H9 (cell line): Measurements from ENCODE around the gene NOX5. TPM values are rescaled to one million over a fixed set of nuclear protein-coding genes. Genes with fewer than 3 reads are reported as not detected.
"Not testable (repeated sequence)": the region's sequence is repeated elsewhere in the genome, so short reads cannot be mapped to it uniquely, and the experiment has no call there.

Experiments used
- DNase-seq: peaks from one replicate; pipeline ENCODE4 v3.0.0-alpha.2; 2017
- H2AFZ ChIP-seq: one replicate; pipeline ENCODE4 v1.6.1; 2013; ENCODE audit warnings: mild to moderate bottlenecking, low read length, control low read depth, moderate library complexity
- H2AK5ac ChIP-seq: 2 replicates; pipeline ENCODE4 v1.6.1; 2013; ENCODE audit warnings: low read length, control low read depth, mixed read lengths; ENCODE audit not compliant: insufficient read length
- H2BK120ac ChIP-seq: one replicate; pipeline ENCODE4 v1.6.1; 2013; ENCODE audit warnings: low read depth, mild to moderate bottlenecking, low read length, control low read depth, inconsistent platforms; ENCODE audit not compliant: poor library complexity, severe bottlenecking
- H2BK12ac ChIP-seq: 2 replicates; pipeline ENCODE4 v1.6.1; 2013; ENCODE audit warnings: low read length, control low read depth, mixed read lengths, low read depth; ENCODE audit not compliant: insufficient read length
- H2BK15ac ChIP-seq: 2 replicates; pipeline ENCODE4 v1.6.1; 2013; ENCODE audit warnings: low read depth, low read length, control low read depth
- H2BK20ac ChIP-seq: one replicate; pipeline ENCODE4 v1.6.1; 2013; ENCODE audit warnings: low read depth, mild to moderate bottlenecking, low read length, control low read depth, inconsistent platforms; ENCODE audit not compliant: poor library complexity, severe bottlenecking
- H2BK5ac ChIP-seq: 2 replicates; pipeline ENCODE4 v1.6.1; 2013; ENCODE audit warnings: low read length, control low read depth, mixed read lengths; ENCODE audit not compliant: insufficient read length
- H3K14ac ChIP-seq: 2 replicates; pipeline ENCODE4 v1.6.1; 2013; ENCODE audit warnings: low read length, control low read depth; ENCODE audit not compliant: insufficient read depth
- H3K18ac ChIP-seq: 2 replicates; pipeline ENCODE4 v1.6.1; 2013; ENCODE audit warnings: low read depth, mild to moderate bottlenecking, mixed read lengths, low read length, control low read depth; ENCODE audit not compliant: insufficient read length
- H3K23ac ChIP-seq: 2 replicates; pipeline ENCODE4 v1.6.1; 2013; ENCODE audit warnings: low read length, control low read depth, mixed read lengths, low read depth; ENCODE audit not compliant: insufficient read length
- H3K23me2 ChIP-seq: 2 replicates; pipeline ENCODE4 v1.6.1; 2013; ENCODE audit warnings: low read depth, mild to moderate bottlenecking, mixed read lengths, low read length, control low read depth; ENCODE audit not compliant: insufficient read length, poor library complexity, severe bottlenecking
- H3K27ac ChIP-seq: 2 replicates; pipeline ENCODE4 v1.5.1; 2013; ENCODE audit warnings: low read length, control low read depth, mixed read lengths, low read depth; ENCODE audit not compliant: insufficient read length
- H3K27me3 ChIP-seq: 2 replicates; pipeline ENCODE4 v1.6.1; 2013; ENCODE audit warnings: low read length, control low read depth, inconsistent platforms; ENCODE audit not compliant: insufficient read depth
- H3K4ac ChIP-seq: 2 replicates; pipeline ENCODE4 v1.6.1; 2013; ENCODE audit warnings: low read depth, mild to moderate bottlenecking, control low read depth, inconsistent platforms, low read length, moderate library complexity
- H3K4me1 ChIP-seq: 2 replicates; pipeline ENCODE4 v1.6.1; 2013; ENCODE audit warnings: low read length, control low read depth, inconsistent platforms; ENCODE audit not compliant: insufficient read depth
- H3K4me2 ChIP-seq: 2 replicates; pipeline ENCODE4 v1.6.1; 2013; ENCODE audit warnings: low read length, control low read depth, mixed read lengths; ENCODE audit not compliant: insufficient read length, insufficient read depth
- H3K56ac ChIP-seq: 2 replicates; pipeline ENCODE4 v1.6.1; 2013; ENCODE audit warnings: low read depth, mild to moderate bottlenecking, mixed read lengths, low read length, control low read depth; ENCODE audit not compliant: insufficient read length
- H3K79me1 ChIP-seq: 2 replicates; pipeline ENCODE4 v1.6.1; 2013; ENCODE audit warnings: low read depth, mild to moderate bottlenecking, moderate library complexity, low read length, control low read depth, inconsistent platforms; ENCODE audit not compliant: insufficient read depth, poor library complexity, severe bottlenecking
- H3K79me2 ChIP-seq: 2 replicates; pipeline ENCODE4 v1.6.1; 2013; ENCODE audit warnings: low read length, control low read depth, inconsistent platforms; ENCODE audit not compliant: insufficient read depth
- H3K9ac ChIP-seq: 2 replicates; pipeline ENCODE4 v1.6.1; 2013; ENCODE audit warnings: low read length, control low read depth, mixed read lengths; ENCODE audit not compliant: insufficient read length; ENCODE audit errors: extremely low read depth
- H3K9me3 ChIP-seq: one replicate; pipeline ENCODE4 v1.6.1; 2013; ENCODE audit warnings: low read depth, low read length, inconsistent platforms; ENCODE audit not compliant: control insufficient read depth
- H3T11ph ChIP-seq: one replicate; pipeline ENCODE4 v1.6.1; 2013; ENCODE audit warnings: mild to moderate bottlenecking, low read length, control low read depth, inconsistent platforms
- H4K20me1 ChIP-seq: one replicate; pipeline ENCODE4 v1.6.1; 2013; ENCODE audit not compliant: control insufficient read depth, insufficient read length, insufficient read depth
- H4K5ac ChIP-seq: 2 replicates; pipeline ENCODE4 v1.6.1; 2013; ENCODE audit warnings: low read depth, mild to moderate bottlenecking, mixed read lengths, low read length, control low read depth; ENCODE audit not compliant: insufficient read length
- H4K8ac ChIP-seq: replicated peaks from 2 replicates; pipeline ENCODE4 v1.6.1; 2013; ENCODE audit warnings: low read length, control low read depth, mixed read lengths, low read depth; ENCODE audit not compliant: insufficient read length
- H4K91ac ChIP-seq: 2 replicates; pipeline ENCODE4 v1.6.1; 2013; ENCODE audit warnings: low read depth, mild to moderate bottlenecking, moderate library complexity, mixed read lengths, low read length, control low read depth; ENCODE audit not compliant: insufficient read length
- H3K27ac Mint-ChIP-seq, 3 experiments: 2 replicates in 2 of 3; 3 replicates in 1 of 3; pipeline ENCODE4 v1.8.0; 2020 to 2021; ENCODE audit warnings: mixed read lengths in 3 of 3, mild to moderate bottlenecking in 1 of 3, moderate library complexity in 1 of 3
- H3K27me3 Mint-ChIP-seq: 2 replicates; pipeline ENCODE4 v1.8.0; 2021; ENCODE audit warnings: low read depth, mild to moderate bottlenecking, moderate library complexity, mixed read lengths
- H3K36me3 Mint-ChIP-seq, 3 experiments: 2 replicates in 2 of 3; 3 replicates in 1 of 3; pipeline ENCODE4 v1.8.0; 2020 to 2021; ENCODE audit warnings: low read depth in 3 of 3, mixed read lengths in 3 of 3; ENCODE audit not compliant: insufficient read depth in 1 of 3
- H3K4me1 Mint-ChIP-seq, 2 experiments: 2 replicates each; pipeline ENCODE4 v1.8.0; 2020; ENCODE audit warnings: mixed read lengths in 2 of 2
- H3K4me3 Mint-ChIP-seq, 2 experiments: 2 replicates in 1 of 2; 3 replicates in 1 of 2; pipeline ENCODE4 v1.8.0; 2020 to 2021; ENCODE audit warnings: mild to moderate bottlenecking in 2 of 2, mixed read lengths in 2 of 2, moderate library complexity in 1 of 2
- H3K9me3 Mint-ChIP-seq, 2 experiments: 2 replicates in 1 of 2; 3 replicates in 1 of 2; pipeline ENCODE4 v1.8.0; 2020; ENCODE audit warnings: mild to moderate bottlenecking in 2 of 2, mixed read lengths in 2 of 2, moderate library complexity in 1 of 2
- CTCF ChIP-seq: fragments of 200-600 bp; sonication (generic); conservative IDR thresholded peaks from 3 replicates; pipeline ENCODE4 v1.8.0; 2021; ENCODE audit warnings: antibody characterized with exemption, mild to moderate bottlenecking
- WGBS: extraction: QIAGEN DNeasy Blood & Tissue Kit; methylation state at CpG from one replicate; pipeline ENCODE4 v1.1.7; 2013; ENCODE audit warnings: missing lambda C conversion rate, low lambda C conversion rate, mixed read lengths; ENCODE audit not compliant: insufficient read length; ENCODE audit errors: extremely low coverage; 5-methylcytosine and 5-hydroxymethylcytosine counted together
- total RNA-seq: library from RNA; stranded (reverse); gene quantifications from 2 replicates; pipeline ENCODE4 v1.2.1, GENCODE V29; 2021

Gene NOX5
- total RNA-seq, 1 experiment from 2014 or later, result 0.04 TPM

- no CpG with 5 or more reads among the region's 4 CpGs for WGBS
- Histone ChIP-seq H2AK5ac (no peak overlapping the region), H3K9ac (no peak overlapping the region), H3K27me3 (no peaks in the 10 kb centered on the region), H2AFZ (no peak overlapping the region), H2BK20ac (no peak overlapping the region), H3K56ac (no peak overlapping the region), H3K18ac (no peak overlapping the region), H3K79me1 (no peaks in the 10 kb centered on the region), H3K4me1 (no peaks in the 10 kb centered on the region), H3K4me2 (no peak overlapping the region), H3K23ac (no peak overlapping the region), H3K4ac (no peak overlapping the region), H3K27ac (no peak overlapping the region), H4K20me1 (no peaks in the 10 kb centered on the region), H2BK120ac (no peak overlapping the region), H2BK15ac (no peak overlapping the region), H3K14ac (no peak overlapping the region), H3K79me2 (no peaks in the 10 kb centered on the region), H4K5ac (no peak overlapping the region), H4K8ac (no peak overlapping the region), H2BK5ac (no peak overlapping the region), H3K9me3 (no peaks in the 10 kb centered on the region), H4K91ac (no peak overlapping the region), H2BK12ac (no peak overlapping the region), H3T11ph (no peak overlapping the region), H3K23me2 (no peaks in the 10 kb centered on the region)
- DNase-seq, result no peak
- no peak overlapping the region for H3K4me3 Mint-ChIP-seq
- no peaks in the 10 kb centered on the region for H3K4me1 Mint-ChIP-seq
- peaks cover 6 to 28% (median 13%) of the 10 kb centered on the region in 3 experiments; a peak in 5 of 7 replicates for H3K36me3 Mint-ChIP-seq
- H3K27ac Mint-ChIP-seq, result no peak overlapping the region; a peak in 1 of 7 replicates
- H3K9me3 Mint-ChIP-seq, result peaks cover 37 to 41% of the 10 kb centered on the region in 2 experiments
- TF ChIP-seq CTCF, result no peak
- peaks cover 2% of the 10 kb centered on the region; the same call in 1 of the 2 replicates for H3K27me3 Mint-ChIP-seq
These were observed 42.1 kb upstream of the NOX5 start for GRCh38 chr15:68972201-68973065.

- not testable (repeated sequence) for H3K9ac ChIP-seq, H3K23ac ChIP-seq, H3K27ac Mint-ChIP-seq, H3K18ac ChIP-seq, H3K27me3 ChIP-seq, H3K4me3 Mint-ChIP-seq, H3K27ac ChIP-seq, H2BK120ac ChIP-seq, H3K4me1 Mint-ChIP-seq, H3T11ph ChIP-seq, H3K4me1 ChIP-seq, H3K9me3 ChIP-seq, H2AK5ac ChIP-seq, H4K5ac ChIP-seq, H3K56ac ChIP-seq, H4K20me1 ChIP-seq, H4K91ac ChIP-seq, H2BK12ac ChIP-seq, H3K4ac ChIP-seq, H3K14ac ChIP-seq, H2BK5ac ChIP-seq, H3K79me1 ChIP-seq, H3K23me2 ChIP-seq, H2BK15ac ChIP-seq, H3K79me2 ChIP-seq, H2AFZ ChIP-seq, H2BK20ac ChIP-seq, H4K8ac ChIP-seq, DNase-seq, H3K4me2 ChIP-seq, H3K27me3 Mint-ChIP-seq
- Mint-ChIP-seq H3K36me3 (peaks cover 9 to 17% (median 15%) of the 10 kb centered on the region in 3 experiments; a peak in 5 of 7 replicates), H3K9me3 (peaks cover 28 to 35% of the 10 kb centered on the region in 2 experiments)
- WGBS, result no CpG with 5 or more reads among the region's 26 CpGs
These were observed 38.8 kb upstream of the NOX5 start for GRCh38 chr15:68975651-68976160.
